Mammary epithelial cell (primary cell): ENCODE results near the gene FOXN3.

Experiments
- EZH2 ChIP-seq: IDR thresholded peaks from 2 replicates; pipeline ENCODE4 v1.6.1; 2012; ENCODE audit warnings: low read length, inconsistent platforms, borderline replicate concordance
- TF ChIP-seq, protein P1 (sequence below), 2 donors: IDR thresholded peaks in 1 of 2; conservative IDR thresholded peaks in 1 of 2; 2 replicates each; pipeline ENCODE4 v1.5.1; 2011 to 2012; ENCODE audit warnings: inconsistent platforms in 2 of 2, low read length in 2 of 2, mild to moderate bottlenecking in 2 of 2, control low read depth in 1 of 2, low read depth in 1 of 2; ENCODE audit not compliant: insufficient read depth in 1 of 2; ENCODE audit errors: extremely low read depth in 1 of 2

DNA sequence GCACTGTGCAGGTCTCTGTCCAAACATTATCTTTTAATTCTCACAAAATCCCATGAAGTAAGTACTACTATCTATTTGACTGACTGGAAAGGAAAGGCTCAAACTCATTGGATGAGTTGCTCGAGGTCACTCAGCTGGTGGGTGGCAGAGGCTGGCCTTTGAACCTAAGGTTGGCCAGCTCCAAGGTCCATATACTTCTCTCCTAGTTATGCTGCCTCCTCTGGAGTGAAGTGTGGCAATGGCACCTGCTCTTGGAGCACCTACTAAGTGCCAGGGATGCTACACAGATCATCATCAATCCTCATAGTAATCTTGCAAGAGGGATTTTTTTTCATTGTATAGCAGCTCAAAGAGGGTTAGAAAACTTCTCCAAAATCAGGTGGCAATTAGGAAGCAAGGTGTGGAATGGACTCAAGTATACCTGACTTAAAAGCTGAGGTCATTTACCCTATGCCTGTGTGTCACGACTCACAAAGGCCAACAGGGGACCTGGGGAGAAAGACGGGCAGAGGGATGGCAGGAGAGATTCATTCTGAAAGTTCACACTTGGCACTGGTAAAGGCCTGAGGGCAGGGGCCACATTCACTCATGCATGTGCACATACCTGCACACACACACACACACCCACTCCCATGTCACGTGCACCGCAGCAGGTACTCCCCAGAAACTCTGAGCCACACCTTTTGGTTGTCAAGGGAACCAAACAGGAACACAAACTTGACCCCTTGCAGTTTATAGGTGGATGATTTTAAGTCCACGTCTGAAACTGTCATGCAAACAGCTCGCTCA is 146.4 kb downstream of the FOXN3 start:
- TF ChIP-seq, protein P1, sequence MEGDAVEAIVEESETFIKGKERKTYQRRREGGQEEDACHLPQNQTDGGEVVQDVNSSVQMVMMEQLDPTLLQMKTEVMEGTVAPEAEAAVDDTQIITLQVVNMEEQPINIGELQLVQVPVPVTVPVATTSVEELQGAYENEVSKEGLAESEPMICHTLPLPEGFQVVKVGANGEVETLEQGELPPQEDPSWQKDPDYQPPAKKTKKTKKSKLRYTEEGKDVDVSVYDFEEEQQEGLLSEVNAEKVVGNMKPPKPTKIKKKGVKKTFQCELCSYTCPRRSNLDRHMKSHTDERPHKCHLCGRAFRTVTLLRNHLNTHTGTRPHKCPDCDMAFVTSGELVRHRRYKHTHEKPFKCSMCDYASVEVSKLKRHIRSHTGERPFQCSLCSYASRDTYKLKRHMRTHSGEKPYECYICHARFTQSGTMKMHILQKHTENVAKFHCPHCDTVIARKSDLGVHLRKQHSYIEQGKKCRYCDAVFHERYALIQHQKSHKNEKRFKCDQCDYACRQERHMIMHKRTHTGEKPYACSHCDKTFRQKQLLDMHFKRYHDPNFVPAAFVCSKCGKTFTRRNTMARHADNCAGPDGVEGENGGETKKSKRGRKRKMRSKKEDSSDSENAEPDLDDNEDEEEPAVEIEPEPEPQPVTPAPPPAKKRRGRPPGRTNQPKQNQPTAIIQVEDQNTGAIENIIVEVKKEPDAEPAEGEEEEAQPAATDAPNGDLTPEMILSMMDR (conservative IDR thresholded peaks at IDR 0.05 in 1 of 2, IDR thresholded peaks at IDR 0.05 in 1 of 2; ENCODE audit: extremely low read depth in 1 of 2, insufficient read depth in 1 of 2, low read depth in 1 of 2, low read length in 2 of 2) = no peak
- TF ChIP-seq EZH2 = no peak
